ENCODE data around the gene DDX51. TPM values are rescaled to one million over a fixed set of nuclear protein-coding genes. Genes with fewer than 3 reads are reported as not detected.

DDX51 gene
- total RNA-seq, 1 donor from 2014 or later = 28.1 TPM

GRCh38 chr12:132163041-132163910 lies 19.2 kb upstream of the DDX51 start:
- Mint-ChIP-seq H3K36me3 (ENCODE audit: insufficient read depth) (no peaks in the 10 kb centered on the region), H3K27ac (no peak overlapping the region), H3K4me3 (ENCODE audit: low read depth) (no peak overlapping the region), H3K9me3 (ENCODE audit: low read depth) (peaks cover 4% of the 10 kb centered on the region), H3K27me3 (peaks cover 35% of the 10 kb centered on the region), H3K4me1 (ENCODE audit: low read depth) (no peaks in the 10 kb centered on the region)
- no peak for TF ChIP-seq CTCF (IDR thresholded peaks at IDR 0.05; ENCODE audit: unreplicated experiment)
- DNase-seq (ENCODE audit: low spot score, unreplicated experiment) = no peak

- Mint-ChIP-seq H3K4me1 (ENCODE audit: low read depth) (no peaks in the 10 kb centered on the region), H3K27me3 (peaks cover 31% of the 10 kb centered on the region), H3K9me3 (ENCODE audit: low read depth) (peaks cover 4% of the 10 kb centered on the region), H3K36me3 (ENCODE audit: insufficient read depth) (no peaks in the 10 kb centered on the region), H3K4me3 (ENCODE audit: low read depth) (no peak overlapping the region), H3K27ac (no peak overlapping the region)
- TF ChIP-seq CTCF (IDR thresholded peaks at IDR 0.05; ENCODE audit: unreplicated experiment) = no peak
- DNase-seq (ENCODE audit: low spot score, unreplicated experiment) = no peak
Observed at GRCh38 chr12:132162508-132163031, 18.5 kb upstream of the DDX51 start.

GRCh38 chr12:132161796-132162507 lies 17.8 kb upstream of the DDX51 start:
- Mint-ChIP-seq H3K36me3 (ENCODE audit: insufficient read depth) (no peaks in the 10 kb centered on the region), H3K9me3 (ENCODE audit: low read depth) (peaks cover 4% of the 10 kb centered on the region), H3K27me3 (peaks cover 25% of the 10 kb centered on the region), H3K27ac (no peak overlapping the region), H3K4me3 (ENCODE audit: low read depth) (no peak overlapping the region), H3K4me1 (ENCODE audit: low read depth) (no peaks in the 10 kb centered on the region)
- no peak for TF ChIP-seq CTCF (IDR thresholded peaks at IDR 0.05; ENCODE audit: unreplicated experiment)
- no peak for DNase-seq (ENCODE audit: low spot score, unreplicated experiment)

DNA sequence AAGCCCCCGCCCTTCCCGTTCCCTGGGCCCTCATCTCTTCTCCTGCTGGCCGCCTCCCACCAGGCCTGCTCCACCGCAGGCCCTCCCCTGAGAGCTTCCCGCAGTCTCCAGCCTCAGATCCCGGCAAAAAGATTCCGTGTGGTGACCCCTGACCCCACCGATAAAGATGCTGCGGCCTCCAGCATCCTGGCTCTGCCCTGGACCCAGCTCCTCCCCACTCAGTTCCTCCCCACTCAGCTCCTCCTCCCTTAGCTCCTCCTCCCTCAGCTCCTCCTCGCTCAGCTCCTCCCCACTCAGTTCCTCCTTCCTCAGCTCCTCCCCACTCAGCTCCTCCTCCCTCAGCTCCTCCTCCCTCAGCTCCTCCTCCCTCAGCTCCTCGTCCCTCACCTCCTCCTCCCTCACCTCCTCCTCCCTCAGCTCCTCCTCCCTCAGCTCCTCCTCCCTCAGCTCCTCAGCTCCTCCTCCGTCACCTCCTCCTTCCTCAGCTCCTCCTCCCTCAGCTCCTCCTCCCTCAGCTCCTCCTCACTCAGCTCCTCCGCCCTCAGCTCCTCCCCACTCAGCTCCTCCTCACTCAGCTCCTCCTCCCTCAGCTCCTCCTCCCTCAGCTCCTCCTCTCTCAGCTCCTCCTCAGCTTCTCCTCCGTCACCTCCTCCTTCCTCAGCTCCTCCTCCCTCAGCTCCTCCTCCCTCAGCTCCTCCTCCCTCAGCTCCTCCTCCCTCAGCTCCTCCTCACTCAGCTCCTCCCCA lies 17.1 kb upstream of the DDX51 start:
- Mint-ChIP-seq H3K4me1 (ENCODE audit: low read depth) (no peaks in the 10 kb centered on the region), H3K4me3 (ENCODE audit: low read depth) (no peak overlapping the region), H3K27ac (no peak overlapping the region), H3K36me3 (ENCODE audit: insufficient read depth) (no peaks in the 10 kb centered on the region), H3K9me3 (ENCODE audit: low read depth) (peaks cover 3% of the 10 kb centered on the region), H3K27me3 (peaks cover 25% of the 10 kb centered on the region)
- no peak for DNase-seq (ENCODE audit: low spot score, unreplicated experiment)
- TF ChIP-seq CTCF (IDR thresholded peaks at IDR 0.05; ENCODE audit: unreplicated experiment) = no peak

GRCh38 chr12:132160601-132161035 lies 16.5 kb upstream of the DDX51 start:
- Mint-ChIP-seq H3K4me3 (ENCODE audit: low read depth) (no peak overlapping the region), H3K9me3 (ENCODE audit: low read depth) (no peaks in the 10 kb centered on the region), H3K27ac (no peak overlapping the region), H3K4me1 (ENCODE audit: low read depth) (no peaks in the 10 kb centered on the region), H3K36me3 (ENCODE audit: insufficient read depth) (no peaks in the 10 kb centered on the region), H3K27me3 (peaks cover 25% of the 10 kb centered on the region)
- DNase-seq (ENCODE audit: low spot score, unreplicated experiment) = no peak
- TF ChIP-seq CTCF (IDR thresholded peaks at IDR 0.05; ENCODE audit: unreplicated experiment) = no peak
